ENCODE measurements around the gene CCDC39. TPM values are rescaled to one million over a fixed set of nuclear protein-coding genes. Genes with fewer than 3 reads are reported as not detected.

CCDC39 gene
- total RNA-seq, 2 donors from 2014 or later: 0.20 to 1.1 TPM

DNA sequence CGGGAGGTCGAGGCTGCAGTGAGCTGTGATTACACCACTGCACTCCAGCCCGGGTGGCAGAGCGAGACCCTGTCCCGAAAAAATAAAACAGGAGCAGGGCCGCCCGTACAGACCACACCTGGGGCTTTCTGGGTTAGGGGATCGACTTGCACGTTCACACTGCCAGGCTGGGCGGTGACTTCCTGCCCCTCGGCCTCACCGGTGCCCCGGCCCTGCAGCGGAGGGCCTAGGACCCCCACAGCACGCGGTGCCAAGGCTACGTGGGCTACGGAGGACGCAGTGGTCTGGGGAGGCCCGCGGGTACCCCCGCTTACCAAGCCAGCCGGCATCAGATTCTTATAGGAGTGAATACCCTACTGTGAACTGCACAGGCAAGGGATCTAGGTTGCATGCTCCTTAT is 88.9 kb downstream of the CCDC39 start:
- Mint-ChIP-seq H3K27me3 (ENCODE audit: insufficient read depth) (peaks cover 3% of the 10 kb centered on the region), H3K9me3 (no peaks in the 10 kb centered on the region), H3K36me3 (ENCODE audit: low read depth) (no peaks in the 10 kb centered on the region), H3K27ac (no peak overlapping the region), H3K4me1 (peaks cover 2% of the 10 kb centered on the region), H3K4me3 (no peak overlapping the region)
- Histone ChIP-seq H3K27ac (ENCODE audit: low read depth, low read length) (no peak overlapping the region), H3K9me3 (ENCODE audit: control insufficient read depth, low read length) (no peaks in the 10 kb centered on the region), H3K9ac (ENCODE audit: extremely low read depth, low read length, poor library complexity, severe bottlenecking) (no peak overlapping the region), H3K27me3 (ENCODE audit: control insufficient read depth, insufficient read depth, low read length, poor library complexity, severe bottlenecking) (peaks cover 7% of the 10 kb centered on the region), H3K4me3 (ENCODE audit: low read length) (no peak overlapping the region), H3K4me1 (ENCODE audit: control insufficient read depth, insufficient read depth, low read length) (no peaks in the 10 kb centered on the region), H3K36me3 (ENCODE audit: control insufficient read depth, insufficient read depth, low read length) (no peaks in the 10 kb centered on the region)
- DNase-seq: no peak
- 94 to 95% methylated on average over 9 to 23 of the region's 23 CpGs for WGBS, 2 experiments (ENCODE audit: insufficient coverage in 1 of 2, insufficient read length in 1 of 2)
- TF ChIP-seq, protein P1, sequence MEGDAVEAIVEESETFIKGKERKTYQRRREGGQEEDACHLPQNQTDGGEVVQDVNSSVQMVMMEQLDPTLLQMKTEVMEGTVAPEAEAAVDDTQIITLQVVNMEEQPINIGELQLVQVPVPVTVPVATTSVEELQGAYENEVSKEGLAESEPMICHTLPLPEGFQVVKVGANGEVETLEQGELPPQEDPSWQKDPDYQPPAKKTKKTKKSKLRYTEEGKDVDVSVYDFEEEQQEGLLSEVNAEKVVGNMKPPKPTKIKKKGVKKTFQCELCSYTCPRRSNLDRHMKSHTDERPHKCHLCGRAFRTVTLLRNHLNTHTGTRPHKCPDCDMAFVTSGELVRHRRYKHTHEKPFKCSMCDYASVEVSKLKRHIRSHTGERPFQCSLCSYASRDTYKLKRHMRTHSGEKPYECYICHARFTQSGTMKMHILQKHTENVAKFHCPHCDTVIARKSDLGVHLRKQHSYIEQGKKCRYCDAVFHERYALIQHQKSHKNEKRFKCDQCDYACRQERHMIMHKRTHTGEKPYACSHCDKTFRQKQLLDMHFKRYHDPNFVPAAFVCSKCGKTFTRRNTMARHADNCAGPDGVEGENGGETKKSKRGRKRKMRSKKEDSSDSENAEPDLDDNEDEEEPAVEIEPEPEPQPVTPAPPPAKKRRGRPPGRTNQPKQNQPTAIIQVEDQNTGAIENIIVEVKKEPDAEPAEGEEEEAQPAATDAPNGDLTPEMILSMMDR (conservative IDR thresholded peaks at IDR 0.05): no peak

DNA sequence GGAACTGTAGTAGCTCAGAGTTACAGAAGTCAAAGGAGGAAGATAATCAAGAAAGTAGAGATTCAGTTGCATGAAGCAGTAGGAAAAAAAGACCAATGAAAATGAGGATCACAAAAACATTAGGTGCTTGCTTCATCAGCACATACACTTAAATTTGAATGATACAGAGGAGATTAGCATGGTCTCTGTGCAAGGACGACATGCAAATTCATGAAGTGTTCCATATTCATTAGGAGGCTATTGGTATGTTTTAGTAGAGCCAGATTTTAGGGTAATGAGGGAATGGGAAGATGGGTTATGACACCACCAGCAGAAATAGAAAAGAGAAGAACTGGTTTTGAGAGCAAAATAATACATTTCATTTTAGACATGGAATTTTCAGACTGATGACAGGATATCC is 98.4 kb downstream of the CCDC39 start:
- Histone ChIP-seq H3K27me3 (ENCODE audit: control insufficient read depth, insufficient read depth, low read length, poor library complexity, severe bottlenecking) (peaks cover 7% of the 10 kb centered on the region), H3K9me3 (ENCODE audit: control insufficient read depth, low read length) (no peaks in the 10 kb centered on the region), H3K36me3 (ENCODE audit: control insufficient read depth, insufficient read depth, low read length) (no peaks in the 10 kb centered on the region), H3K4me1 (ENCODE audit: control insufficient read depth, insufficient read depth, low read length) (no peaks in the 10 kb centered on the region), H3K27ac (ENCODE audit: low read depth, low read length) (no peak overlapping the region), H3K9ac (ENCODE audit: extremely low read depth, low read length, poor library complexity, severe bottlenecking) (no peak overlapping the region), H3K4me3 (ENCODE audit: low read length) (no peak overlapping the region)
- no peak for DNase-seq
- peaks cover 3% of the 10 kb centered on the region for H3K27me3 Mint-ChIP-seq (ENCODE audit: insufficient read depth)
- no peaks in the 10 kb centered on the region for H3K36me3 Mint-ChIP-seq (ENCODE audit: low read depth)
- TF ChIP-seq, protein P1 (conservative IDR thresholded peaks at IDR 0.05): no peak
- H3K4me1 Mint-ChIP-seq: peaks cover 3% of the 10 kb centered on the region
- H3K27ac Mint-ChIP-seq: no peak overlapping the region
- H3K9me3 Mint-ChIP-seq: no peaks in the 10 kb centered on the region
- no peak overlapping the region for H3K4me3 Mint-ChIP-seq
- WGBS, 2 experiments (ENCODE audit: insufficient coverage in 1 of 2, insufficient read length in 1 of 2): 88 to 100% methylated on average over 1 of the region's 1 CpG

DNA sequence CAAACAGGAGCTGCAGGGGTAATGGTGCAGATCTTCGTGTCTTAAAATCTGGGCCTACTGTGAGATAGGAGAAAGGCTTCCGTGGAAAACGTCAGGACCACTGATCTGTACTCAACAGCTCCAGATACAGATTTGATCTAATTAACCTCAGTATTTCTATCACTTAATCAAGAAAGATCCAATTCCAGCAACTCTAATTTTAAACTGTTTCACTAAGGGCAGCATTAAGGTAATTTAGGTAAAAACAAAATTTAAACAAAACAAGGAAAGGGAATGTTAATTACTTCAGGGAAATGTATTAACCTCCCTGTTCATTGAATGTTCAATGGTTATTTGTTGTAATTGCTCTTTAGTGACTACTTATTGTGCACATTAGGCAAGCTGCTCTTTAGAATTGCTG is 103.7 kb downstream of the CCDC39 start:
- H3K27me3 ChIP-seq (ENCODE audit: control insufficient read depth, insufficient read depth, low read length, poor library complexity, severe bottlenecking): peaks cover 7% of the 10 kb centered on the region
- Mint-ChIP-seq H3K27ac (no peak overlapping the region), H3K4me3 (no peak overlapping the region), H3K9me3 (no peaks in the 10 kb centered on the region), H3K36me3 (ENCODE audit: low read depth) (no peaks in the 10 kb centered on the region), H3K27me3 (ENCODE audit: insufficient read depth) (no peaks in the 10 kb centered on the region), H3K4me1 (peaks cover 13% of the 10 kb centered on the region)
- H3K4me3 ChIP-seq (ENCODE audit: low read length): no peak overlapping the region
- no peak overlapping the region for H3K9ac ChIP-seq (ENCODE audit: extremely low read depth, low read length, poor library complexity, severe bottlenecking)
- no peak overlapping the region for H3K27ac ChIP-seq (ENCODE audit: low read depth, low read length)
- no peak for DNase-seq
- H3K4me1 ChIP-seq (ENCODE audit: control insufficient read depth, insufficient read depth, low read length): peaks cover 13% of the 10 kb centered on the region
- peaks cover 10% of the 10 kb centered on the region for H3K9me3 ChIP-seq (ENCODE audit: control insufficient read depth, low read length)
- no peaks in the 10 kb centered on the region for H3K36me3 ChIP-seq (ENCODE audit: control insufficient read depth, insufficient read depth, low read length)
- TF ChIP-seq, protein P1 (conservative IDR thresholded peaks at IDR 0.05): no peak
- 92 to 94% methylated on average over 3 of the region's 3 CpGs for WGBS, 2 experiments (ENCODE audit: insufficient coverage in 1 of 2, insufficient read length in 1 of 2)
